ENCODE data around the gene TRAF6.

Gene TRAF6

GRCh38 chr11:36447514-36447913, 62.6 kb downstream of the TRAF6 start:
- no peak for DNase-seq (ENCODE audit: low read depth)
- TF ChIP-seq MAX (IDR thresholded peaks at IDR 0.05; ENCODE audit: low read depth, low read length) (no peak), POLR2A (IDR thresholded peaks at IDR 0.05; ENCODE audit: extremely low read depth, insufficient read length) (no peak), MYC (IDR thresholded peaks at IDR 0.05; ENCODE audit: low read depth, low read length) (no peak), CTCF (IDR thresholded peaks at IDR 0.05; ENCODE audit: low read depth, low read length) (no peak)
- H3K4me3 ChIP-seq (ENCODE audit: low read depth, low read length), result no peak overlapping the region

- TF ChIP-seq MYC (IDR thresholded peaks at IDR 0.05; ENCODE audit: low read depth, low read length) (no peak), POLR2A (IDR thresholded peaks at IDR 0.05; ENCODE audit: extremely low read depth, insufficient read length) (no peak), MAX (IDR thresholded peaks at IDR 0.05; ENCODE audit: low read depth, low read length) (no peak), CTCF (IDR thresholded peaks at IDR 0.05; ENCODE audit: low read depth, low read length) (no peak)
- no peak overlapping the region for H3K4me3 ChIP-seq (ENCODE audit: low read depth, low read length)
- no peak for DNase-seq (ENCODE audit: low read depth)
Measured at GRCh38 chr11:36446135-36446534, 63.9 kb downstream of the TRAF6 start.

GRCh38 chr11:36443661-36444060, 66.4 kb downstream of the TRAF6 start:
- no peak for DNase-seq (ENCODE audit: low read depth)
- H3K4me3 ChIP-seq (ENCODE audit: low read depth, low read length), result no peak overlapping the region
- TF ChIP-seq CTCF (IDR thresholded peaks at IDR 0.05; ENCODE audit: low read depth, low read length) (no peak), MYC (IDR thresholded peaks at IDR 0.05; ENCODE audit: low read depth, low read length) (no peak), POLR2A (IDR thresholded peaks at IDR 0.05; ENCODE audit: extremely low read depth, insufficient read length) (no peak)

- no peak for TF ChIP-seq POLR2A (IDR thresholded peaks at IDR 0.05; ENCODE audit: extremely low read depth, insufficient read length)
- TF ChIP-seq MAX (IDR thresholded peaks at IDR 0.05; ENCODE audit: low read depth, low read length), result no peak
- no peak for TF ChIP-seq CTCF (IDR thresholded peaks at IDR 0.05; ENCODE audit: low read depth, low read length)
- TF ChIP-seq MYC (IDR thresholded peaks at IDR 0.05; ENCODE audit: low read depth, low read length), result no peak
- no peak overlapping the region for H3K4me3 ChIP-seq (ENCODE audit: low read depth, low read length)
- DNase-seq (ENCODE audit: low read depth), result no peak
Measured at GRCh38 chr11:36441610-36442208, 68.4 kb downstream of the TRAF6 start.

- DNase-seq (ENCODE audit: low read depth), result no peak
- TF ChIP-seq MAX (IDR thresholded peaks at IDR 0.05; ENCODE audit: low read depth, low read length) (no peak), MYC (IDR thresholded peaks at IDR 0.05; ENCODE audit: low read depth, low read length) (no peak), POLR2A (IDR thresholded peaks at IDR 0.05; ENCODE audit: extremely low read depth, insufficient read length) (no peak), CTCF (IDR thresholded peaks at IDR 0.05; ENCODE audit: low read depth, low read length) (no peak)
- H3K4me3 ChIP-seq (ENCODE audit: low read depth, low read length), result no peak overlapping the region
Measured at GRCh38 chr11:36438126-36438525, 71.9 kb downstream of the TRAF6 start.

- DNase-seq (ENCODE audit: low read depth), result no peak
- TF ChIP-seq MYC (IDR thresholded peaks at IDR 0.05; ENCODE audit: low read depth, low read length) (no peak), POLR2A (IDR thresholded peaks at IDR 0.05; ENCODE audit: extremely low read depth, insufficient read length) (no peak), MAX (IDR thresholded peaks at IDR 0.05; ENCODE audit: low read depth, low read length) (no peak), CTCF (IDR thresholded peaks at IDR 0.05; ENCODE audit: low read depth, low read length) (no peak)
- no peak overlapping the region for H3K4me3 ChIP-seq (ENCODE audit: low read depth, low read length)
Measured at GRCh38 chr11:36437413-36437812, 72.7 kb downstream of the TRAF6 start.

All from NB4 (cell line).